Dermis lymphatic vessel endothelial cell (primary cell): ENCODE results near the gene DCAF8L1. TPM values are rescaled to one million over a fixed set of nuclear protein-coding genes. Genes with fewer than 3 reads are reported as not detected.

Source experiments
- total RNA-seq: library from RNA; depleted of rRNA; stranded (reverse); fragments of >200 nt; gene quantifications from 2 replicates; pipeline ENCODE4 v1.2.1, GENCODE V29; 2014

The DCAF8L1 gene
- not detected in 2 replicates for total RNA-seq

DNA sequence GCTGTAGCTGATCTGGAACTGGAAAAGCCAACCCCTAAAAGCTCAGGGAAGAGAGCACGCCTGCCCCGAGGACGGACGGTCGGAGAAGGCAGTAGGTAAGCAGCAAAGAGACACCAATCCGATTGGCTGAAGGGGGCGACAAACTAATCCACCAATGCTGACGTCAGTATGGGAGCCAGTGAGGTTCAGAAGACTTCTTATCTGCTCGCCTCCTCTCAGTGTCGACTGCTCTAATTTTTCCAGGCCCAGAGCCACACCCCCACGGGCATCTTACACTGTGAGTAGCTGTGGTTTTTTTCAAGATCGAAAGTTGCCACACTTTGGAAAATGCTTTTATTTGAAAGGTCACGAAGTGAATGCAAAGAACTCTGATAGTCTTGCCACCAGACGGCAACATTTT lies at the start of gene DCAF8L1:
Gene DCAF8L1, minus strand, starts transcription at position 101 of the 400 bp plus-strand sequence. CDS start 115 bp downstream, outside the sequence.

Other genes starting within 250 kb of the DCAF8L1 start
- not detected in 2 replicates for gene MAGEB10, start 173.5 kb downstream of the DCAF8L1 start, total RNA-seq